GM12878 (cell line): Measurements from ENCODE around the gene LIPA. TPM values are rescaled to one million over a fixed set of nuclear protein-coding genes. Genes with fewer than 3 reads are reported as not detected.

Experiments
- ATAC-seq: fragments of 200-7000 bp; cut with Tn5 transposase; 3 replicates; pipeline ENCODE4 v1.9.1; 2020; ENCODE audit warnings: mild to moderate bottlenecking, moderate library complexity
- BruUV-seq: library from RNA; stranded (reverse); fragments of 400-500 nt; replicated peaks from 2 replicates; lab custom pipeline; 2021; lab: Mats Ljungman, UMichigan
- CTCF ChIA-PET: fragments of 300-600 bp; sonication (Branson Sonifier 250); formaldehyde crosslinking; extraction: SDS; loops from one replicate; lab custom pipeline; 2021; ENCODE audit warnings: inconsistent platforms; lab: Yijun Ruan, JAX
- POLR2A ChIA-PET: fragments of 350-600 bp; formaldehyde crosslinking; extraction: SDS; loops from one replicate; lab custom pipeline; 2021; ENCODE audit warnings: inconsistent platforms; lab: Charles Lee
- RAD21 ChIA-PET: fragments of 300-600 bp; sonication (Branson Sonifier 250); formaldehyde crosslinking; loops from one replicate; lab custom pipeline; 2023; ENCODE audit warnings: antibody characterized with exemption; ENCODE audit not compliant: unreplicated experiment; lab: Charles Lee
- SMC1A ChIA-PET: fragments of 300-600 bp; sonication (Branson Sonifier 250); formaldehyde crosslinking; loops from one replicate; lab custom pipeline; 2023; ENCODE audit not compliant: unreplicated experiment, uncharacterized antibody; lab: Charles Lee
- DNase-seq: peaks from one replicate; pipeline ENCODE4 v3.0.0-alpha.2; 2011; ENCODE audit warnings: low read depth, low spot score
- FAIRE-seq: peaks from 3 replicates; lab custom pipeline; 2011; peaks lifted over from hg19 to GRCh38; lab: Jason Lieb, UNC
- H2AFZ ChIP-seq: 2 replicates; pipeline ENCODE4 v1.6.0; 2011; ENCODE audit warnings: low read depth, low read length, control low read depth; ENCODE audit not compliant: control insufficient read depth
- H3K27ac ChIP-seq: 2 replicates; pipeline ENCODE4 v1.5.1; 2011; ENCODE audit warnings: control low read depth; ENCODE audit not compliant: control insufficient read depth, insufficient read depth
- H3K27me3 ChIP-seq, 2 experiments: replicated peaks in 1 of 2; 2 replicates each; pipeline versions ENCODE4 v1.6.0 to v1.6.1; 2011; ENCODE audit warnings: low read length in 1 of 2; ENCODE audit not compliant: control insufficient read depth in 2 of 2, insufficient read depth in 2 of 2
- H3K36me3 ChIP-seq, 2 experiments: 2 replicates each; pipeline ENCODE4 v1.5.1; 2011; ENCODE audit warnings: low read length in 1 of 2; ENCODE audit not compliant: control insufficient read depth in 2 of 2, insufficient read depth in 2 of 2
- H3K4me1 ChIP-seq: 2 replicates; pipeline ENCODE4 v1.6.1; 2011; ENCODE audit warnings: mild to moderate bottlenecking, low read length, moderate library complexity, mixed read lengths; ENCODE audit not compliant: control insufficient read depth, insufficient read depth
- H3K4me2 ChIP-seq: 2 replicates; pipeline ENCODE4 v1.6.0; 2011; ENCODE audit warnings: control low read depth; ENCODE audit not compliant: control insufficient read depth, insufficient read depth
- H3K4me3 ChIP-seq: fragments of 200-600 bp; sonication (generic); 2 replicates; pipeline ENCODE4 v1.5.1; 2016
- H3K79me2 ChIP-seq: 2 replicates; pipeline ENCODE4 v1.6.0; 2011; ENCODE audit warnings: low read length; ENCODE audit not compliant: control insufficient read depth, insufficient read depth
- H3K9ac ChIP-seq: 2 replicates; pipeline ENCODE4 v1.8.0; 2011; ENCODE audit warnings: low read length, control low read depth, mixed read lengths; ENCODE audit not compliant: control insufficient read depth, insufficient read depth
- H3K9me3 ChIP-seq: replicated peaks from 3 replicates; pipeline ENCODE4 v1.5.1; 2011; ENCODE audit warnings: mild to moderate bottlenecking, low read length; ENCODE audit not compliant: control insufficient read depth, insufficient read depth
- H4K20me1 ChIP-seq: 2 replicates; pipeline ENCODE4 v1.6.0; 2011; ENCODE audit not compliant: control insufficient read depth, insufficient read depth
- EP300 ChIP-seq, 2 experiments: fragments of 150-350 bp in 1 of 2; IDR thresholded peaks; 2 replicates each; pipeline ENCODE4 v1.6.1; 2011 to 2012; ENCODE audit warnings: low read depth in 2 of 2, low read length in 2 of 2, borderline replicate concordance in 1 of 2, improper control_type of control experiment in 1 of 2, inconsistent platforms in 1 of 2; ENCODE audit not compliant: control insufficient read depth in 1 of 2
- FOS ChIP-seq: IDR thresholded peaks from 3 replicates; pipeline ENCODE4 v1.6.1; 2011; ENCODE audit warnings: borderline replicate concordance; ENCODE audit not compliant: insufficient read length; ENCODE audit errors: extremely low read depth
- JUNB ChIP-seq: IDR thresholded peaks from 2 replicates; pipeline ENCODE4 v1.6.1; 2016; ENCODE audit warnings: antibody characterized with exemption, mild to moderate bottlenecking
- PAX5 ChIP-seq: IDR thresholded peaks from 2 replicates; pipeline ENCODE4 v1.6.1; 2011; ENCODE audit warnings: low read depth, low read length, borderline replicate concordance
- PBX3 ChIP-seq: IDR thresholded peaks from 2 replicates; pipeline ENCODE4 v1.6.1; 2011; ENCODE audit warnings: mild to moderate bottlenecking, low read depth, low read length, moderate library complexity; ENCODE audit not compliant: insufficient replicate concordance
- POU2F2 ChIP-seq: IDR thresholded peaks from 3 replicates; pipeline ENCODE4 v1.6.1; 2011; ENCODE audit warnings: low read depth, mild to moderate bottlenecking, low read length, borderline replicate concordance
- SKIL ChIP-seq: fragments of 450-650 bp; IDR thresholded peaks from 2 replicates; pipeline ENCODE4 v1.6.1; 2017; ENCODE audit warnings: mild to moderate bottlenecking, low read depth, inconsistent platforms; ENCODE audit not compliant: poor library complexity, severe bottlenecking
- TCF7 ChIP-seq: IDR thresholded peaks from 2 replicates; pipeline ENCODE4 v1.6.1; 2014; ENCODE audit warnings: antibody characterized with exemption, borderline replicate concordance
- USF1 ChIP-seq: IDR thresholded peaks from 2 replicates; pipeline ENCODE4 v1.6.1; 2011; ENCODE audit warnings: borderline replicate concordance, low read depth, mild to moderate bottlenecking, moderate library complexity, mixed read lengths, low read length; ENCODE audit not compliant: insufficient read depth; ENCODE audit errors: extremely low read length
- WGBS: methylation state at CpG from one replicate; pipeline ENCODE4 v1.1.6; 2016; ENCODE audit warnings: low lambda C conversion rate; ENCODE audit not compliant: insufficient replicate concordance, insufficient coverage; ENCODE audit errors: missing lambda C conversion rate; 5-methylcytosine and 5-hydroxymethylcytosine counted together
- in situ Hi-C: fragments of 300-500 bp; cut with MboI; formaldehyde crosslinking; loops from 9 replicates; pipeline ENCODE4 v1.14.3; 2018; ENCODE audit warnings: mixed read lengths
- intact Hi-C: fragments of 100-400 bp; cut with micrococcal nuclease; formaldehyde crosslinking; loops from one replicate; pipeline ENCODE4 v1.14.2; 2022; ENCODE audit not compliant: unreplicated experiment
- polyA plus RNA-seq, 11 experiments: library from polyadenylated mRNA; depleted of rRNA in 4 of 11; unstranded in 6 of 11; stranded (reverse) in 5 of 11; fragments of >200 nt; fragmentation: Nextera tagmentation in 4 of 11; fragmentation: Illumina TruSeq in 1 of 11; extraction: Ambion mirVana in 4 of 11; extraction: Trizol in 1 of 11; gene quantifications; 1 replicate in 1 of 11; 2 replicates in 10 of 11; pipeline versions ENCODE4 v1.2.1 to v1.2.3, GENCODE V29; 2011 to 2016; ENCODE audit warnings: inconsistent platforms in 2 of 11, missing spikeins in 2 of 11, low read depth in 1 of 11
- total RNA-seq, 4 experiments: library from RNA; depleted of rRNA in 3 of 4; stranded (reverse); fragments of >200 nt in 3 of 4; fragmentation: Illumina TruSeq in 1 of 4; extraction: Trizol in 1 of 4; gene quantifications; 2 replicates each; pipeline versions ENCODE4 v1.2.1 to v1.2.3, GENCODE V29; 2013 to 2021
- TF ChIP-seq, protein P1 (sequence below): fragments of 450-650 bp; IDR thresholded peaks from 2 replicates; pipeline ENCODE4 v1.6.1; 2016; ENCODE audit warnings: mild to moderate bottlenecking
- TF ChIP-seq, protein P2 (sequence below): IDR thresholded peaks from 2 replicates; pipeline ENCODE4 v1.6.1; 2011; ENCODE audit warnings: low read depth, mild to moderate bottlenecking, low read length, moderate library complexity, borderline replicate concordance; ENCODE audit errors: extremely low read depth
- TF ChIP-seq, protein P3 (sequence below), 3 experiments: IDR thresholded peaks in 2 of 3; conservative IDR thresholded peaks in 1 of 3; 2 replicates each; pipeline ENCODE4 v1.5.1; 2011; ENCODE audit warnings: low read depth in 3 of 3, low read length in 3 of 3, mild to moderate bottlenecking in 3 of 3, control low read depth in 2 of 3, moderate library complexity in 2 of 3, inconsistent platforms in 1 of 3, mixed read lengths in 1 of 3; ENCODE audit not compliant: control insufficient read depth in 2 of 3, insufficient read depth in 1 of 3; ENCODE audit errors: extremely low read depth in 1 of 3

LIPA gene
- total and polyA plus RNA-seq, 10 of the 15 experiments (the other 5 are each of a cell fraction or from before 2014, with no cell fraction given): 31.1 to 50.3 (median 39.5) TPM

DNA sequence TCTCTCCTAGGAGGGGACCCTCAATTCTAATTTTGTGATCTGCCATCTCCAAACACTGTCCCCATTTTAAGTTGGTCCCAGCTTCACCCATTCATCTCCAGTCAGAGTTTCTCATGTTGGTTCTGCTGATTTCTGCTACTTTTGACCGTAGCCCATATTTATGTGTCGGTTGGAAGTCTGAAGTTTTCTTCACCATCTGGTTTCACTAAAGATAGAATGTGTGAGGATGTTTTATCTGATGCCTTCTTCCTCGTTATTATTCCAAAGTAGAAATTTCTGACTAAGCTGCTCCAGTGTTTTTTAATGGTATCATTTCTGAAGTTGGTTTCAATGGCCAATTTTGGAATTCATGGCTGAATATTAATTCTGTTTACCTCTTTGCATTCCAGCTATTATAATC, 28.9 kb upstream of the LIPA start:
- no peaks in the 10 kb centered on the region for H3K4me1 ChIP-seq
- H3K4me2 ChIP-seq: no peak overlapping the region
- in situ Hi-C loops (no loop called here), intact Hi-C loops (no loop called here)
- no peaks in the 10 kb centered on the region for H3K79me2 ChIP-seq
- no peak overlapping the region for H3K27ac ChIP-seq
- H3K9ac ChIP-seq: no peak overlapping the region
- FAIRE-seq (no peak), DNase-seq (no peak), ATAC-seq (no peak)
- SMC1A ChIA-PET: interaction anchor here (1.0 to 1.3 kb wide), 3 partner anchors 10 to 89 kb away, joined by 3 read pairs; no protein-coding TSS in a partner anchor
- no peaks in the 10 kb centered on the region for H4K20me1 ChIP-seq
- H2AFZ ChIP-seq: no peak overlapping the region
- no peaks in the 10 kb centered on the region for H3K27me3 ChIP-seq
- no peak overlapping the region for H3K4me3 ChIP-seq
- 67% methylated on average over 3 of the region's 3 CpGs for WGBS
- RAD21 ChIA-PET: no interaction called here
- BruUV-seq: no TSS peak
- H3K36me3 ChIP-seq: no peaks in the 10 kb centered on the region
- CTCF ChIA-PET: interaction anchor here (1.4 kb wide), 1 partner anchor 88 kb away, joined by 6 read pairs; no protein-coding TSS in a partner anchor
- no peaks in the 10 kb centered on the region for H3K9me3 ChIP-seq
- POLR2A ChIA-PET: no interaction called here
- no peak for TF ChIP-seq USF1
- TF ChIP-seq EP300 (IDR thresholded peaks at IDR 0.05; ENCODE audit: borderline replicate concordance in 1 of 2, control insufficient read depth in 1 of 2, low read depth in 2 of 2, low read length in 2 of 2): no peak
- no peak for TF ChIP-seq TCF7
- TF ChIP-seq, protein P1, sequence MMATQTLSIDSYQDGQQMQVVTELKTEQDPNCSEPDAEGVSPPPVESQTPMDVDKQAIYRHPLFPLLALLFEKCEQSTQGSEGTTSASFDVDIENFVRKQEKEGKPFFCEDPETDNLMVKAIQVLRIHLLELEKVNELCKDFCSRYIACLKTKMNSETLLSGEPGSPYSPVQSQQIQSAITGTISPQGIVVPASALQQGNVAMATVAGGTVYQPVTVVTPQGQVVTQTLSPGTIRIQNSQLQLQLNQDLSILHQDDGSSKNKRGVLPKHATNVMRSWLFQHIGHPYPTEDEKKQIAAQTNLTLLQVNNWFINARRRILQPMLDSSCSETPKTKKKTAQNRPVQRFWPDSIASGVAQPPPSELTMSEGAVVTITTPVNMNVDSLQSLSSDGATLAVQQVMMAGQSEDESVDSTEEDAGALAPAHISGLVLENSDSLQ: no peak
- TF ChIP-seq, protein P2, sequence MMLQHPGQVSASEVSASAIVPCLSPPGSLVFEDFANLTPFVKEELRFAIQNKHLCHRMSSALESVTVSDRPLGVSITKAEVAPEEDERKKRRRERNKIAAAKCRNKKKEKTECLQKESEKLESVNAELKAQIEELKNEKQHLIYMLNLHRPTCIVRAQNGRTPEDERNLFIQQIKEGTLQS: no peak
- no peak for TF ChIP-seq JUNB
- TF ChIP-seq POU2F2: no peak
- no peak for TF ChIP-seq FOS
- TF ChIP-seq PAX5: no peak
- TF ChIP-seq, protein P3, sequence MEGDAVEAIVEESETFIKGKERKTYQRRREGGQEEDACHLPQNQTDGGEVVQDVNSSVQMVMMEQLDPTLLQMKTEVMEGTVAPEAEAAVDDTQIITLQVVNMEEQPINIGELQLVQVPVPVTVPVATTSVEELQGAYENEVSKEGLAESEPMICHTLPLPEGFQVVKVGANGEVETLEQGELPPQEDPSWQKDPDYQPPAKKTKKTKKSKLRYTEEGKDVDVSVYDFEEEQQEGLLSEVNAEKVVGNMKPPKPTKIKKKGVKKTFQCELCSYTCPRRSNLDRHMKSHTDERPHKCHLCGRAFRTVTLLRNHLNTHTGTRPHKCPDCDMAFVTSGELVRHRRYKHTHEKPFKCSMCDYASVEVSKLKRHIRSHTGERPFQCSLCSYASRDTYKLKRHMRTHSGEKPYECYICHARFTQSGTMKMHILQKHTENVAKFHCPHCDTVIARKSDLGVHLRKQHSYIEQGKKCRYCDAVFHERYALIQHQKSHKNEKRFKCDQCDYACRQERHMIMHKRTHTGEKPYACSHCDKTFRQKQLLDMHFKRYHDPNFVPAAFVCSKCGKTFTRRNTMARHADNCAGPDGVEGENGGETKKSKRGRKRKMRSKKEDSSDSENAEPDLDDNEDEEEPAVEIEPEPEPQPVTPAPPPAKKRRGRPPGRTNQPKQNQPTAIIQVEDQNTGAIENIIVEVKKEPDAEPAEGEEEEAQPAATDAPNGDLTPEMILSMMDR (IDR thresholded peaks at IDR 0.05 in 2 of 3, conservative IDR thresholded peaks at IDR 0.05 in 1 of 3; ENCODE audit: control insufficient read depth in 2 of 3, extremely low read depth in 1 of 3, insufficient read depth in 1 of 3, low read depth in 3 of 3, low read length in 3 of 3): no peak
- TF ChIP-seq PBX3: no peak
- TF ChIP-seq SKIL: no peak
